IMR-90 (cell line): ENCODE measurements around the gene KCNK7.

ENCODE experiments used
- BHLHE40 ChIP-seq: fragments of 150-350 bp; IDR thresholded peaks from 2 replicates; pipeline ENCODE4 v1.6.1; 2016; ENCODE audit warnings: mild to moderate bottlenecking, low read depth, low read length
- CHD1 ChIP-seq: IDR thresholded peaks from 2 replicates; pipeline ENCODE4 v1.6.1; 2012; ENCODE audit warnings: low read depth, low read length, improper control_type of control experiment
- MAFK ChIP-seq: IDR thresholded peaks from 2 replicates; pipeline ENCODE4 v1.6.1; 2012; ENCODE audit warnings: low read depth, low read length, improper control_type of control experiment
- MAZ ChIP-seq: IDR thresholded peaks from 2 replicates; pipeline ENCODE4 v1.6.1; 2012; ENCODE audit warnings: low read depth, mild to moderate bottlenecking, low read length, improper control_type of control experiment, moderate library complexity, borderline replicate concordance
- MXI1 ChIP-seq: IDR thresholded peaks from 2 replicates; pipeline ENCODE4 v1.6.1; 2012; ENCODE audit warnings: low read depth, mild to moderate bottlenecking, low read length, moderate library complexity, borderline replicate concordance
- POLR2A ChIP-seq: IDR thresholded peaks from 2 replicates; pipeline ENCODE4 v1.6.1; 2012; ENCODE audit warnings: mild to moderate bottlenecking, low read depth, low read length
- RCOR1 ChIP-seq: IDR thresholded peaks from 2 replicates; pipeline ENCODE4 v1.6.1; 2012; ENCODE audit warnings: mild to moderate bottlenecking, low read length, improper control_type of control experiment; ENCODE audit not compliant: insufficient replicate concordance
- SMC3 ChIP-seq: fragments of 150-350 bp; IDR thresholded peaks from 2 replicates; pipeline ENCODE4 v1.6.1; 2016; ENCODE audit warnings: low read depth, mild to moderate bottlenecking, antibody characterized with exemption, low read length, moderate library complexity
- TF ChIP-seq, protein P1 (sequence below): conservative IDR thresholded peaks from 2 replicates; pipeline ENCODE4 v1.5.1; 2012; ENCODE audit warnings: mild to moderate bottlenecking, low read depth, low read length, improper control_type of control experiment

DNA sequence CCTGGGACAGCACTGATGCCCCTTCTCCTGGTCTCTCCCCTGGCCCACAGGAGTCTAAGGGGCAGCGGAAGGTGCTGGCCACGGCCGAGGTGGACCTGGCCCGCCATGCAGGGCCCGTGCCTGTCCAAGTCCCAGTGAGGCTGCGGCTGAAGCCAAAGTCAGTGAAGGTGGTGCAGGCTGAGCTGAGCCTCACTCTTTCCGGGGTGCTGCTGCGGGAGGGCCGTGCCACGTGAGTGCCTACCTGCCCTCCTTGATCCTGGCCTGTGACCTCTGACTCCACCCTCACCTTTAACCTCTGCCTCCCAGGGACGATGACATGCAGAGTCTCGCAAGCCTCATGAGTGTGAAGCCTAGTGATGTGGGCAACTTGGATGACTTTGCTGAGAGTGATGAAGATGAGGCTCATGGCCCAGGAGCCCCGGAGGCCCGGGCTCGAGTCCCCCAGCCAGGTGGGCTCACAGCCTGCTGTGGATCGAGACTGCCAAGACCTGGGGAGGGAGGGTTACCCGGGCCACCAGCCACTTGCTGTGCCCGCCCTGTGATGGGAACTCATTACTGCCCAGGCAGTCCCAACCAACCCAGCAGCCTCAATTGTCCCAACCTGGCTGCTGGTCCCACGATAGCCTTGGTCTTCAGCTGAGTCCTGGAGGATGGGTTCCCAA, 15.4 kb downstream of the KCNK7 start:
- TF ChIP-seq, protein P1, sequence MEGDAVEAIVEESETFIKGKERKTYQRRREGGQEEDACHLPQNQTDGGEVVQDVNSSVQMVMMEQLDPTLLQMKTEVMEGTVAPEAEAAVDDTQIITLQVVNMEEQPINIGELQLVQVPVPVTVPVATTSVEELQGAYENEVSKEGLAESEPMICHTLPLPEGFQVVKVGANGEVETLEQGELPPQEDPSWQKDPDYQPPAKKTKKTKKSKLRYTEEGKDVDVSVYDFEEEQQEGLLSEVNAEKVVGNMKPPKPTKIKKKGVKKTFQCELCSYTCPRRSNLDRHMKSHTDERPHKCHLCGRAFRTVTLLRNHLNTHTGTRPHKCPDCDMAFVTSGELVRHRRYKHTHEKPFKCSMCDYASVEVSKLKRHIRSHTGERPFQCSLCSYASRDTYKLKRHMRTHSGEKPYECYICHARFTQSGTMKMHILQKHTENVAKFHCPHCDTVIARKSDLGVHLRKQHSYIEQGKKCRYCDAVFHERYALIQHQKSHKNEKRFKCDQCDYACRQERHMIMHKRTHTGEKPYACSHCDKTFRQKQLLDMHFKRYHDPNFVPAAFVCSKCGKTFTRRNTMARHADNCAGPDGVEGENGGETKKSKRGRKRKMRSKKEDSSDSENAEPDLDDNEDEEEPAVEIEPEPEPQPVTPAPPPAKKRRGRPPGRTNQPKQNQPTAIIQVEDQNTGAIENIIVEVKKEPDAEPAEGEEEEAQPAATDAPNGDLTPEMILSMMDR, result no peak
- no peak for TF ChIP-seq SMC3
- TF ChIP-seq RCOR1, result no peak
- no peak for TF ChIP-seq POLR2A
- no peak for TF ChIP-seq MAFK
- no peak for TF ChIP-seq CHD1
- TF ChIP-seq BHLHE40, result no peak
- TF ChIP-seq MAZ, result no peak
- TF ChIP-seq MXI1, result no peak
